ENCODE measurements around the gene NOD2.

NOD2 gene

DNA sequence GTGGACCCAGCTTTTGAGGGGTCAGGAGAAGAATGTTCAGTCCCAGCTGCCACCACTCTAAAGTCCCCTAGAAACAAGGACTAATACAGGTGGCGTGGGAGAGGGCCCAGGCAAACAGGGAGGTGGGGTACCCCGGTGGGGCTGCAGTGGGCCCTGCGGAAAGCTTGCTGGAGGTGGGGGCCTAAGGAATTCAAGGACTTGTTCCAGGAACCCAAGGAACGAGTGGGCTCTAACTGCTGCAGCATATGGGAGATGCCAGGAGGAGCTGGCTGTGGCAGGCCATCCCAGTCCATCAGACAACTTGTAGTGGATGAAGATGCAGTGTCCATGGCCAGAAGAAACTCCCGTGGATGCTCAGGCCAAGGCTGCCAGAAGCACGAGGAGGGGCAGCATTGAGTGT, 22.9 kb upstream of the NOD2 start:
- DNase-seq (ENCODE audit: low spot score), result no peak

GRCh38 chr16:50671644-50672260, 21.7 kb upstream of the NOD2 start:
- DNase-seq (ENCODE audit: low spot score), result no peak

DNA sequence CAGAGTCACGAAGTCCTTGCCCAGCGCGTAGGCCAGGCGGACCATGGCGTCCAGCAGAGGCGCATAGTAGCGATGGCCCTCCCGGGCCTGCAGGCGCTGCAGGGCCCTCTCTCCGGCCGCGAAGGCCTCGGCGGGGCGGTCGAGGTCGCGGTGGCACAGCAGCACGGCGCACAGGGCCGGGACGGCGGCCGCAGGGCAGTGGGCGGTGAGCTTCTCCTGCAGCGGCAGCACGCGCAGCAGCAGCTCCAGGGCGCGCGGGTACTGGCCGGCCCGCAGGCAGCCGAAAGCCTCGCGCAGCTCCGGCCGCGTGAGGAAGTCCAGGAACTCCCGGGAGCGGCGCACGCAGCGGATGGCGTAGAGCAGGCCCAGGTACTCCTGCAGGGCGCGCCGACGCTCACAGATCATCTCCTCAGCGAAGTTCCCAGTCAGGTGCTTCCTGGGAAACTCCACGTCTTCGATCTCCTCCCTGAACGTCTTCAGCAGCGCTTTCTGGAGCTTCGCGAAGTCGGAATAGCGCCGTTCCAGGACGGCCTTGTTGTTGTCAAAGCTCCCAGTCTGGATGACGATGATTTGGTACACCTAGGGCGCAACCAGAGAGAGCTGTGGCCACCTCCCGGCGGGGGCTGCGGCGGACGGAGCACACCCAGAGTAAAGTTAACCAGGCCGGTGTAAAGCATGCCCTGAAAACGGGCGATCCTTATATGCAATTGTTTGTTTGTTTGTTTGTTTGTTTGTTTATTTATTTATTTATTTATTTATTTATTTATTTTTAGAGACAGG, 19.7 kb upstream of the NOD2 start:
- no peak for DNase-seq (ENCODE audit: low spot score)

DNA sequence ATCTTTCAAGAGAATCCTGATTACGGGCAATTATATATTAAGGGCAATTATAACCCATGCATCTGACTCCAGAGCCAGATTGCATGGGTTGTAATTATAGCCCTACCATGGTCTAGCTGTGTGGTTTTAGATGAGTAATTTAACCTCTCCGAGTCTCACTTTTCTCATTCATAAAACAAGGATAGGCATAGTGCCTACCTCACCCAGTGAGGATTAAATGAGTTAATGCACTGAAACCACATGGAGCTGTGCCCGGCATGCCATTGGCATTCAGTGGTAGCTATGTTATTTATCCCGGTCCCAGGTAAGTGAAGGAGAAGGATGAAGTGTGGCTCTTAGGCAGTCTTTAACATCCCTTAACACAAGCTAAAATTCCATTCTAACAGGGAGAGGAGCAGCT, 18.6 kb upstream of the NOD2 start:
- no peak for DNase-seq (ENCODE audit: low spot score)

- no peak for DNase-seq (ENCODE audit: low spot score)
These were observed 17.5 kb upstream of the NOD2 start for GRCh38 chr16:50675686-50676610.

DNA sequence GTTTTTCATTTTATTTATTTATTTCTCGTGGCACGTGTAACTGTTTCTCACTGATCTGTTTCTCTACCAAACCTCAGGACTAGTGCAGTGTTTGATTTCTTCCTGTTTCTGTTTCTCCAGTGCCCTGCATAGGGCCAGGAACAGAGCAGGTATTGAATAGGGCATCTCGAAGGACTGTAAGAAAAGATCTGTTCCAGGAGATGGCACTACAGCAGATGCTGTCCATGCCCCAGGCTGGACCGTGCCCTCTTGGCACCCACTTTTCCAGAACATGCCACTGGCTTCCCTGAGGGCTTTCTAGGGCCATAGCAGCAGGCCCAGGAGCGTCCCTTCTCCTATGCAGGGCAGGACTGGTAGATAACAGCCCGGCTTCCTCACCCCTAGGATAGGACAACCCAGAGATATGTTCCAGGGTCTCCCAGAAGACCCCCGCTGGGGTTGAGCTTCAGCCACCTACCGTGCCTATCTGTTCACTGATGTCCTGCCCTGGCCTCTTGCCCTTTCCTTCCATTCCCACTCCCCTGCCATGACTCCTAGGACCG, 16.7 kb upstream of the NOD2 start:
- no peak for DNase-seq (ENCODE audit: low spot score)

- DNase-seq (ENCODE audit: low spot score), result no peak
These were observed 16.1 kb upstream of the NOD2 start for GRCh38 chr16:50677351-50677750.

DNA sequence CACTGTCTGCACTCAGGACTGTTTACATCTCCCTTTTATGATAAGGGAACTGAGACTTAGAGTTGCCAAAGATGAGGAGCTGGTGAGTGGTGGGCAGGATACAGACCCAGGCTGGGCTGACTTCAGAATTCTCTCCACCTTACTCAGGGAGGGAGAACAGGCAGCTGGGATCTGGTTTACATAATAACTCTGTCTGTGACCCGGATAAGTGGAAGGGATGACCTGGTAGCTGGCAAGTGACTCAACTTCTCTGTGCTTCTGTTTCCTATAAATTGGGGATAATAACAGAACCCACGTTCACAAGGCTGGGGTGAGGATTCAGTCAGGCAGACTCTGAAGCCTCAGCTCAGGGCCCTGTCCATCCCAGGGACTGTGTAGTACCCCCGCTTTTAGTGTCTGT, 14.9 kb upstream of the NOD2 start:
- no peak for DNase-seq (ENCODE audit: low spot score)

- DNase-seq (ENCODE audit: low spot score), result no peak
These were observed 14.1 kb upstream of the NOD2 start for GRCh38 chr16:50679266-50679665.

DNA sequence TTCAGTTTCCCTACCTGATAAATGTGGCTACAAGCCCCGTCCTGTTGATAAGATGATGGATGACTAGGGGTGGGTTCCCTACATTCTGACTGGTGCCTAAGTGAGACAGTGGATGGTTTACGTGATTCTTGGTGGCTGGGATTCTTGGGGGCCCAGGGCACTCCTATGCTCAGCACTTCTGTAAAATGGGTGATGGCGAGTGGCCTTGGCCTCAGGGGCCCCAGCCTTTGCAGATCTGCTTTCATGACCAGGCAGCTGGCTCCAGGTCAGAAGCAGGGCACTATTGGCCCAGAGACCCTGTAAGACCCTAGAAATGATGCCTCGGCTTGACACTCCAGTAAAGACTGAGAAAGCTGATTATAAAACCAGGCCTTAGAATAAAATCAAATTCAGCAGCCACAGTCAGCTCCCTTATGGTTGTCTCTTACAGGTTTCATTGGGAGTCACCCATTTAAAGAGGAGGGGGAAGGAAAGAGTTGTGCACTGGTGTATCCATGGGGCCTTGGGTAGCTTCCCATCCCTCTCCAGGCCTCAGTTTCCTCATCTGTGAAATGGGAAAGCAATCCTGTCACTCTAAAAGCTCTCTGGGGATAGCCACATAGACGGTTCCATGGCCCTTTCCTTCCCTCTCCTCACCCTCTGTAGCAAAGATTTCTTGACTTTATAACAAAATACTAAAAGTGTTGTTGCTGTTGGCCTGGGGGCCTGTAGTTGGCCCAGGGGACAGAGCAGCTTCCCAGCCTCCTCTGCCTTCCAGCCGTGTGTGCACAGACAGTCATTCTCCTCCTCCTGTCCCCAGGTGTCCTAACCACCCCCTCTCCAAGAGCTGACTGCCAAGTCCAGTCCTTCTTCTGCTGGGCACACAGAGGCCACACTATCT, 13.5 kb upstream of the NOD2 start:
- DNase-seq (ENCODE audit: low spot score), result no peak

DNA sequence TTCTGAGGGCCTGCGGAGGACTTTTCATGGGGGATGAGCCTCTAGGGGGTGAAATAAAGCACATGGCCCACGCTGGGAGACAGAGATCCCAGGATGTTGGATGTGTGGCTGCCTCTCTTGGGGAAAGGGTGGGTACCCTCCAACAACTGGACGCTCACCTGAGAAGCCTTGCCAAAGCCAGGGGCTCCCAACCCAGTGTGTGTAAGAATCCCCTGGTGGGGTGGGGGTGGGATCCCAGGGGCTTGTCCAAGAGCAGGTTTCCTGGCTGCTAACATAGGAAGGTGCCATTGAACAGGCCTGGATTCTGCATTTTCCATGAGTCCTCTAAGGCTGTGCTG, 12.9 kb upstream of the NOD2 start:
- no peak for DNase-seq (ENCODE audit: low spot score)

DNA sequence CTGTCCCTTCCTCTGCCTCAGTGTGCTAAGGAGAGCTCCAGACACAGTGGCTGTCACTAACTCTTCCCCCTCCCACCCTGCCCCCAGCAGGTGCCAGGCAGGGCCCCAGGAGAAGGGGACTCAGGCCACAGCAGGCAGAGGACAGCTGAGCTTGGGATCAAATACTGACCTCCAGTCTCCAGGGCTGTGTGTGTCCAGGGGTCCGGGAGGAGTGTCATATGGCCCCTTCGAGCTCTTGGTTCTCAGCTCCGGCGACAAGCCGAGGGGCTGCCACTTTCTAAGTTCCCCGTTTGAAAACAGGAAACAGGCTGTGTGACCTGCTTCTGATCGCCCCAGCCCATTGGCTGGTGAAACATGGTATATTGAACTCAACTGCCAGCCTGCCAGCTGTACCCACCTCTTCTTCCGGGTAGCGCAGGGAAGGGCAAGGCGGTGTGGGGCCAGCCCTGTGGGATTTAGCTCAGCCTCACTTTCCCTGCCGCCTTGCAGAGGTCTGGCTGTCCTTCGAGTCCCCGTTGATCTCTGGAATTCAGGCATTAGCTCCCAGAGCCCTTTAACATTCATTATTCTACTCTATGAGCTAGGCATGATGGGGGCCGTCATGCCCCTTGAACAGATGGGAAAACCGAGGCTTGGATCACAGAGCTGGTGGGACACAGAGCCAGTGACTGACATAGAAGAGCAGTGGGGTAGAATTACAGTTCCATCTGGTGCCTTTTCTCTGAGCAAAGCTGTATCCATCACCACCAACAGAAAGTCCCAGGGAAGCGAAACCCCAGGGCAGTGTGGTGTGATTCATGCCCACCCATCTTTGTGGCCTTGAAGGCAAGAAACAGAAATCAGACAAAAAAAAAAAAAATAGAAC, 12.2 kb upstream of the NOD2 start, which contains the start of gene SNX20:
Gene SNX20 (minus strand): TSS at position 292 of the 865 bp plus-strand sequence. CDS start 3,786 bp downstream, outside the sequence.
- peak; percentile 46 for DNase-seq (ENCODE audit: low spot score)

- DNase-seq (ENCODE audit: low spot score), result peak; percentile 46
These were observed 9.6 kb upstream of the NOD2 start for GRCh38 chr16:50683689-50684374.

DNA sequence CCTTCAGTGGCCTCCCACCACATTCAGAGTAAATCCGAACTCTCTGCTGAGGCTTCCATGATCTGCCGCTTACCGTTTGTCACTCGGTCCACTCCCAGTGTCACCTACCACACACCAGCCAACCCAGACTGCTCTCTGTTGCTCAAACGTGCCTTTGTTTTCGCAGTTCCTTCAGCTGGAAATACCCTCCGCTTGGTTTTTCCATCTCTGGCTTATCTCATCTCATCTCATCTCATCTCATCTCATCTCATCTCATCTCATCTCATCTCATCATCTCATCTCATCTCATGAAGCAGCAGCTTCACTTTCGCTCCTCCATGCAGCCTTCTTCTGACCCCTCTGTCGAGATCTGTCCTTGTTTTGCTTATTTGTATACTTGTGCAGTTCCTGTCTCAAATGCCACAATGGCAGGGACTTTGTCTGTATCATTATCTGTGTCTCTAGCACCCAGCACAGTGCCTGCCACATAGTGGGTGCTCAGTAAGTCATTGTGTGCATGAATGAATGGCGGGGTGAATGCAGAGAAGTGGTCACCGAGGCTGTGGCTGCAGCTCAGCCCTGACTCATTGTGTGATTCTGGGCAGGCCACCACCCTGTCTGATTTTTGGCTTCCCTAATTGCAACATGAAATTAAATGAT, 8.5 kb upstream of the NOD2 start:
- DNase-seq (ENCODE audit: low spot score), result no peak

- DNase-seq (ENCODE audit: low spot score), result no peak
These were observed 7.8 kb upstream of the NOD2 start for GRCh38 chr16:50685462-50686063.

DNA sequence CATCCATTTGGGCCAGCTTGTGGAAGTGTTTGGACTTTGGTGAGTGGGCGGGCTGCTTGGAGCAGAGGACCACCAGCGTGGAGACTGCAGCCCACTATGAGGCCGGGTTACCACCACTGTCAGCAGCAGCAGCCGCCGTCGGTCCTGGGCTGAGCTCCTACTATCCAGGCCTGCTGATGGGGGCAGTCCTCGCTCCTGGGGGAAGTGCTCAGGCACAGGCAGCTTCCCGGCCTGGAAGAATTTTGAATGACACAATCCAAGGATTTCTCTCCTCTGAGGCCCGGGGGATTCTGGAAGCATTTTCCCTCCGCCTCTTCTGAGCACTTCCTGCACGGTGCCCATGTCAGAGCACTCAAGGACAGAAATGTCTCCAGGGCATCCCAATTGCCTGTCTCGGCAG, 5.3 kb upstream of the NOD2 start:
- no peak for DNase-seq (ENCODE audit: low spot score)

GRCh38 chr16:50688867-50689266, 4.5 kb upstream of the NOD2 start:
- no peak for DNase-seq (ENCODE audit: low spot score)

- DNase-seq (ENCODE audit: low spot score), result no peak
These were observed 3.2 kb upstream of the NOD2 start for GRCh38 chr16:50690177-50690576.

- DNase-seq (ENCODE audit: low spot score), result no peak
These were observed 785 bp upstream of the NOD2 start for GRCh38 chr16:50692644-50692998.
